ENCODE measurements around the gene ARHGAP28. TPM values are rescaled to one million over a fixed set of nuclear protein-coding genes. Genes with fewer than 3 reads are reported as not detected.

Gene ARHGAP28
- polyA plus RNA-seq, 1 donor = 22.5 TPM

DNA sequence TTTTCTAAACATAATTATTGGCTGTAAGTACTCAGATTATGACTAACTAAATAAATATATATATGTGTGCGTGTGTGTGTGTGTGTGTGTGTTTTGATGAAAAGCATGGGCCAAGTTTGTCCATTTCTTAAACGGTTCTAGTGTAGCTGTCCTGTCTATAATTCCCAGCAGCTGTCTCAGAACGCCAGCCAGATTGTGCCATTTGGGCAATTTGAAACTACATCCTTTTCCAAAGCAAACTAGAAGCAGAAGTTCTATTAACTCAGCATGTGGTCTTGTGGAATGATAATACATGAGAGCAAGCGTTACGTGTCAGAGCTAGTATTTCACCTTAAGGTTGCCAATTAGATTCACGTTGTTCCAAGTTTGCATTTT is 1.7 kb downstream of the ARHGAP28 start:
- no peak for DNase-seq (ENCODE audit: low read depth)

DNA sequence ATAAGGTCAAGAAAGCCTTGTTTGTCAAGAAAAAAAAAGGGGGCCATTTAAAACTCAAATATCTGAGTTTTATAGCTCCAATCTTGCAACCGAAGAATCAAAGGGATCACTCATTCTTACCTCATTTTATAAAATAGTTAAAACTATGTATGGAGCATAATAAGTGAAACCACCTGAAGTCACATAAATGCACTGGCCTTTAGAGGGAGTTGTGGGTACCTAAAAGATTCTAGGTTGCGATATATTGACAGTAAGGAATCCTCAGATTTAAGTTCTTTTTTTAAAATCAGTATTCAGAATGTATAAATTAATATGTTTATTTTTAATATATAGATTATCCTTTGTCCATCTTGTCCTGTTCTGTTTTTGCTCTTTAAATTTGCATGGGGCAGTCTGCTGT is 3.4 kb downstream of the ARHGAP28 start:
- no peak for DNase-seq (ENCODE audit: low read depth)

DNA sequence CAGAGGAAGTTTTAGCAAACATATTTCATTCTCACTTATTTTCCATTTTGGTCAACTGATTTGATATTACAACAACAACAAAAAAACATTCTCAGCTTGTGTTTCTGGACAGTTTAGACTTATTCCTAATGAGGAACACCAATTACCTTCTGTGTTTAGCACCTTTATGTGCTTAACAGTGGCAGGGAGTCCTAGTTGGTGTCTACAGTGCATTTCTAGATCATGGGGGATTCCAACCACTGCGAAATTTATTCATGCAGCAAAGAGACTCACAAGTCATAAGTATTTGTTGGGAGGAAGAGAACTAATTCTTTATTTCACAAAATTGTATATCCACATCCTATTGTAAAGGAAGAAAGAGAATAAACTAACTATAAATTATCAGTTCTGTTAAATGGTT is 4.2 kb downstream of the ARHGAP28 start:
- no peak for DNase-seq (ENCODE audit: low read depth)

DNA sequence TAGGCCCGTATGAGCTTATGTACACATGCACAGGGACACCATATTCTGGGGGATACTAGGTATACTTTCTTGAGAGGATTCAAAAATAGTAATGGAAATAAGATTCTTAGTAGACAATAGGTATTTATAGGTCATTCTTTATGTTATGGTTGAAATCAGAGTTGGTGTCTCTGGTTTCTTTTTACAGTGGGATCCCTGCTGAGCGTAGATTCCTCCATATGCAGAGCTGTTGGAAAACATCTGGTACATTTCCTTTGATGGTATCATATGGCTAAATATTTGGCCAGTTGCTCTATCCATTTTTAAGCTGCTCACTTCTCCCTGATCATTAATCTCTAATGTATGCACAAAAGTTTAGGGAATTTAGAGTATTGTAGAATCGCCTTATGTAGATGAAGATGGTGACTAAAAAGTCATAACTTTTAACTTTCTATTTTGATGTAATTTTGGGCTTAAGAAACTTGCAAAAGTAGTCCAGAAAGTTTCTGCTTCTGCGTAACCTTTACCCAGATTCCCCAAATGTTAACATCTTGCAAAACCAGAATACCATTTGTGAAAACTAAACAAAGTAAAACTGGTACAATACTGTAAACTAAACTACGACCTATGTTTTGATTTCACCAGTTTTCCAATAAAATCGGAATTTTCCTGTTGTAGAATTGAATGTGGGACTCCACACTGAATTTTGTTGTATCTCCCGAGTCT is 5.4 kb downstream of the ARHGAP28 start:
- no peak for DNase-seq (ENCODE audit: low read depth)

DNA sequence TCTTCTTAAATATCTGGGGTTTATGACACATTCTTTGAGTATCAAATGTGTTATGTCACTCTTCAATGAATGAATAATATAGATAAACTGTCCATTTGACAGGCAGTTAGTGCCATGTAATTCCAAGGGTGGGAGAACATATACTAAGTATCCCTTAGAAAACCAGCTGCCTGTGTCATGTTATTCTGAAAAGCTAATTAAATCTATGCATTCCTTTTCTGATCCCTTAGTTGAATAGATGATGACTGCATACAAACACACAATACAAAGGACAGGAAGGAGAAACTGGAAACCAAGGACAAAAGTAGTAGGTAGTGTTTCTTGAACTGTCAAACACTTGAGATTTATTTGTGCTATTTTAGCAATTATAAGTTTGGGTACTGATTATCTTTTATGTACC is 8.3 kb downstream of the ARHGAP28 start:
- no peak for DNase-seq (ENCODE audit: low read depth)

DNA sequence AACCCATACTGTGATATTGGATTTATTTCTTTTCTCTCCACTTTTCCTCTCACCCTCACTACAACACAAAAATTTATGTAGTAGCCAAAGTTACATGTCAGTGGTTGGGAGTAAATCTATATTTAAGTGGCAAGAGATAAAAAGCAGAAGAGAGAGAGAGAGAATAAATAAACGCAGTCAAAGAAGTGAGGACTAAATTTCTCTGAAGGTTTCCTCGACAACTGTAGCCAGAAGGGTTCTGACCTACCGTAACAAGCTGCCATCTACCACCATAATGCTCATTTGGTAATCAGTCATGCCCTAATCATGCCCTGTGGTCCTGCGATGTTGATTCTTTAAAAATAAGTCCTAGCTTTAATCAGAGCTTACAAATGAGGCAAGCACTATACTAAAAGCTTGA is 9.1 kb downstream of the ARHGAP28 start:
- no peak for DNase-seq (ENCODE audit: low read depth)

DNA sequence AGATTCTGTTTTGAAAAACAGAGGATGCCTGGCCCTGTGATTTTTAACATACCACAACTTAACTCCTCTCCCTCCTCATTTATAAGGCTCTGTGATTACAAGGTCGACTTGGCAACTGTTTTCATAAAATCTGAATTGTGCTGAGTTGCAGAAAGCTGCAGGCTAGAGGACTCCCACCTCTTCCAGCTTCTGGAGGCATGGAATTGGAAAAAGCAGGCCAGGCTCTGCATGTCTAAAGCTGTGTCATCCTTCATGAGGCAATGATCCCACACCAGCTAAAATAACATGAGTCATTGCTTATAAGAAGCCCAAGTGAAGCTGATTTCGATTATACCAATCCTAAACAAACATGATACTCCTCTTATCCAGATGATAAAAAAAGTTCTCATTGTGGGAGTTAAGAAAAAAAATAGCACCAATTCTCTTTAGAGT is 11.7 kb downstream of the ARHGAP28 start:
- DNase-seq (ENCODE audit: low read depth) = no peak

DNA sequence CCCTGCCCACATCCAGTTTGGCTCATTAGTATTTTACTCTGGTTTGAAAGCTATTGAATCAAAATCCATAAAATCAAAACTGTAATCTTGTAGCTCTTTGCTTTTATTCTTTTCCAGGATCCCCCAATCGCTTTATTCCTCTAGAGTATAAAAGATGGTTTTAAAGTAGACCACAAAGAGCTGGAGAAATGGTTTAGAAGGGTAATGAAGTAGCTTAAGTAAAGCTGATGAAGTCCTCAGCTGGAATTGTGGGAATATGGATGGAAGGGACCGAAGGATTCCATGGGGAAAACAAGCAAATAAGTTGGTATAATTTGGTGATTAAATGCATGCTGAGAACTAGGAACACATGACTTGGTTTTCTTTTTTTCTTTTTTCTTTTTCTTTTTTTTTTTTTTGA is 12.3 kb downstream of the ARHGAP28 start:
- DNase-seq (ENCODE audit: low read depth) = no peak

DNA sequence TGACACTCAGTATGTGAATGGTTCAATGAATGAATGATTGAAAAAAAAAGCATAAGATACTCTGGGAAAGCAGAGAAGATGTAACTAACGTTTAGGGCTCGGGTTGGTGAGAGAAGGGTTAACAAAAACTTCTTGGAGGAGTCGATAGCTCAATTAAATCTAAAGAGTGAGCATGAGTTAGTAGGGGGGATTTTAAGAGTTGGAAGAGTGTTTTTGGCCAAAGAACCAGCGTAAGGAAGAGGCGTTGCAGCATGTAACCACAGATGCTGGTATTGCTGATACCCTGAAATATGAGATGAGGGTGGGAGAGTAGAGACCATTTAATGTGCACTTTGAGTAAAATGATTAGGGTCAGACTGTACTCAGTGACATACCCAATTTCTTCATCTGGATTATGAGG is 14.5 kb downstream of the ARHGAP28 start:
- no peak for DNase-seq (ENCODE audit: low read depth)

DNA sequence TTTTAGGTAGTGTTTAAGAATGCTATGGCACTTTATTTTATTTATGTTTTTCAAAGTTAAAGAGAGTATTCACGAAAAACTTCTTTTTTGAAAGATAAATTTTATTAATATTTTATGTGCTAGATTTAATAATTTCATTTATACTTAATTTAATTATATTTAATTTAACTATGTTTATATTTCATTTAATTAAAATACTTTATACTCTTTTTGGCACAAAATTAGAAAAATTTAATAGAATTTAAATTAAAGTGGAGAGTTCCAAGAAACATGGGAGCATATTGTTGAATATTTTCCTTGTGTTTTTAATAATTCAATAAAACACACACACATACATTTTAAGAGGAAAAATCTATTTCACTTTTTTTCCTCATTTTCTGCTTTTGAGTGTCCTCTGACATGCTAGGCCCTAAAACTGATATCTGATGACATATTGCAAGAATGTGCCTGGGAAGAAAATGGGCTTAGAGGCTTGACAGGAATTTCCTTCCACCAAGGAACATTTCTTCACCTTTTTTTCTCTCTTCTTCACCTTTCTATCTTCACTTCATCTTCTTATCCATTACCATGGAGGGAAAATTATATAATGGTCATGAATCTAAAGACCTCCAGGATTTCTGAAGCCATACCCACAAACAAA is 15.4 kb downstream of the ARHGAP28 start:
- DNase-seq (ENCODE audit: low read depth) = no peak

DNA sequence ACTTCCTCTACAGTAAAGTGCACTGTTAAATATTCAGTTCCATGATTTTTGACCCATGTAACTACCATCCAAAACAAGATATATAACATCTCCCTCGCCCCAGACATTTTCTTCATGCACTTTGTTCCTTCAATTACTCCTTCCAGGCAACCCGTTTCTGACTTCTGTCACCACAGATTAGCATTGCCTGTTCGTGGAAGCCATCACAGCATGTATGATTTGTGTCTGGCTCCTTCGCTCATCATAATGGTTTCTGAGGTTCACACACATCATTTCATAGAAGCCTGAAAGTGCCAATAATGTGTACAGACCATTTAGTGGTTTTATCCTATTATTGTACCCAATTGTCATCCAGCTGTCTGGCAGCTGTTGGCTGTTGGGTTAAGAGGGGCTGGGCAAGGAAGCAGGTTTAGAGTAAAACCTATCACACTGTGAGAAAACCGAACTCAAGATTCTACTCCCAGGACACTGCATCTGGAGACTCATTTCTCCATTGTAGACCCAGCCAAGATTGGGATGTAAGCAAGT is 16.1 kb downstream of the ARHGAP28 start:
- DNase-seq (ENCODE audit: low read depth) = no peak

DNA sequence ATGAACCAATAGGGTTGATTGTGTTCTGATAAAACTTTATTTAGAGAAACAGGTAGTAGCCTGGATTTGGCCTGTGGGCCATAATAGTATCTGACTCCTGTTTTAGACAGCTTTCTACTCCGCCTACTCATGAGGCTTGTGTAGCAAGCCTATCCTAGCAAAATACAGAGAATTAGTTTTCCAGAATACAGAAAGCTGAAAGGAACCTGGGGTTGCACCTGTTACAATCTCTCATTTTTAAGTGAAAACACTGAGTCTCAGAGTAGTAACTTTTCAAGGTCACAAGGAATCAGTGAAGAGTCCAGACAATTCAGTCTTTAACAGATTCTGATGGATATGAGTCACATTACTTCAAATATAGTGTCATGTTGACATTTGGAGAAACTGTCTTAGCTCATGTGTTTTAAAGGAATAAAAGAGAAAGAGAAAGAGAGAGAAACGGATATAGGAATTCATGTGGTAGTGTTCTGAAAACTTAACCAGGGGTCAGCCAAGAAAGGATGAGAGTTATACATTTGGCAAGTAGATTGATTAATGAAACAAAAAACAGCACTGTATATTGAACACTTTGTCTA is 17.0 kb downstream of the ARHGAP28 start:
- DNase-seq (ENCODE audit: low read depth) = no peak

DNA sequence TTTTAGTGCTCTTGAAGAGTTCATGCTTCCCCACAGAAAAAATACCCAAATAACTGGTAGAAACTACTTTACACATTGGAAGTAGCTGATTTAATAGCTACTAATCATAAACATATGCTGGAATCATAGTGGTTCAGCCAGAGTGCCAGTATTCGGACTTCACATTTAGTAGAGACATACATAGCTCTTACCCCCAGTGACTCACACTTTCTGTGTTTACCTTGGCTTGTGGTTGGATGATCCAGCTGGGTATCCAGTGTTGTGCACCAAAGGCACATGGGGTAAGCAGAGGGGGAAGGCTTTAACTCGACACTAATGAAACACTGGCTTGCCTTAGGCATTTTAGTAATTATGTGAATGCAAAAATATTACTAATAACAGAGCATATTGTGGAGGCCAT is 18.1 kb downstream of the ARHGAP28 start:
- no peak for DNase-seq (ENCODE audit: low read depth)

DNA sequence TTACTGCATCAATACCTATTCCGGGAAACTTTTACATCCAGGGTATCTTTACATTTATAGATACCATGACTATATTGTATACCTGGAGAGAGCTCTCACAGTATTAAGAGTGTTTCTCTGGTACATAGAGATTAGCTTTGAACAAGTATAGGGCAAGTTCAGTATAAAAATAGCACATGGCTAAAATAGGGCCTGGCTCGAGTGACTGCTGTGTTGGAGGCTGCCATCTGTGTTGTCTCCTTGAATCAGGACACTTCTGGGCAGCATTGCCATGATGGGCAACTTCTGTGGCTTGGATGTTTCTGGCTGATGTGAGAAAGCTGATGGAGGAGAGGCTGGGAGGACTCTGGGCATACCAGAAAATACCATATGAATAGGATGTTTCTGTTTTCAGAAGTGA is 18.7 kb downstream of the ARHGAP28 start:
- no peak for DNase-seq (ENCODE audit: low read depth)

DNA sequence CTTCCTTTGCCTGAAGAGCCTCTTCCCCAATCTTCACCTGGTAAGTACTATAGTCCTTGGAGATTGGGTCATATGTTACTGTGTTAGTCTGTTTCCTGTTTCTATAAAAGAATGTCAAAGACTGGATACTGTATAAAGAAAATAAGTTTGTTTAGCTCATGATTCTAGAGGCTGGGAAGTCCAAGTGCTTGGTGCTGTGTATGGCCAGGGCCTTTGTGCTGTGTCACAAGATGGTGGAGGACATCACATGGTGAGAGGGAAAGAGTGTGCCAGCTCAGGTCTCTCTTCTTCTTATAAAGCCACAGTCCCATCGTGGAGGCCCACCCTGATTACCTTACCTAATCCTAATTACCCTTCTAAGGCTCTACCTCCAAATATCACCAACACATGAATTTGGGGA is 20.9 kb downstream of the ARHGAP28 start:
- DNase-seq (ENCODE audit: low read depth) = no peak

DNA sequence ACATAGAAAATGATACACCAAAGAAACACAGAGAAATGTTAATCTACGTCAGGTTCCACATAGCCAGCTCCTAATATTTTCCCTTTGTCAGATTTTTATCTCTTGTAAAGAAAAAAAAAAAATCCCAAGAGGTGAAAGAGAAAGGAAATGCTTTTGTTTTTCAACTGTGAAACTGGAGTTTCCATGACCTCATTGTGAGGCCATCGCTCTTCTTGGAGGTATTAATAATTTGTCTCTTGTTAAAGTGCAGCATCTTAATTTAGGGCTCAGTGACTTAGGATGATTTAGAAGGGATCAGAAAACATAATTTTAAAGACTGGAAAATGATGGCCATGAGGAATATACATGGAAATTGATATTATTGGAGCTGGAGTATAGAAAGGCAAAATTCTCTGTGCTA is 21.7 kb downstream of the ARHGAP28 start:
- DNase-seq (ENCODE audit: low read depth) = no peak

DNA sequence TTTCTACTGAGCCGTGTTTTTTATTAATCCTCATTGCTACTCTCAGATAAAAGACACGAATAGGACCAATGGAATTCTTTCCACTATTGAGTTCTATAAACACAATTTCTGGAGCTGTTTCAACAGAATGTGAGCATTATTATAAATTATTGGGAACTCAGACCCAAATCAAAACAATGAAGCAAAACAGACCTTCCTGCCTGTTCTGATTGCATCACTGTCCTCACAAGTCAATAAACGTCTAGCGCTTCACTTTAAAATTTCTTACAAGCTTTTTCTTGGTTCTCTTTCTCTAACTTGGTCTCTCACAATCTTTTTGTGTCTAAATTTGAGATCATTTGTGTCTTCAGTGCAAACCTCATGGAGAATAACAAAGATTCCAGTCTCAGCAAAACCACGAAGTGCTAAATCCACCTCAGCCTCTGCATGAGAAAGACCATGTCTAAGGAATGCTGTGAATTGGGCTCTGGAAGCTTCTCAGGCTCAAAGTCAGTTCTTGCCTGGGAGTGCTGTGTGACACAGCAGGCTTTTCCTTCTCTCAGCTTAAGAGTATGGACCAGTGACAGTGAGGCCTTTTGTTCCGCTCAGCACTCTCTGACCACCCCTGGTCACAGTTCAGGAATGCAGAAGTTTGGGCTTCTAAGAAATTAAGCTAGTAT is 22.8 kb downstream of the ARHGAP28 start:
- no peak for DNase-seq (ENCODE audit: low read depth)

DNA sequence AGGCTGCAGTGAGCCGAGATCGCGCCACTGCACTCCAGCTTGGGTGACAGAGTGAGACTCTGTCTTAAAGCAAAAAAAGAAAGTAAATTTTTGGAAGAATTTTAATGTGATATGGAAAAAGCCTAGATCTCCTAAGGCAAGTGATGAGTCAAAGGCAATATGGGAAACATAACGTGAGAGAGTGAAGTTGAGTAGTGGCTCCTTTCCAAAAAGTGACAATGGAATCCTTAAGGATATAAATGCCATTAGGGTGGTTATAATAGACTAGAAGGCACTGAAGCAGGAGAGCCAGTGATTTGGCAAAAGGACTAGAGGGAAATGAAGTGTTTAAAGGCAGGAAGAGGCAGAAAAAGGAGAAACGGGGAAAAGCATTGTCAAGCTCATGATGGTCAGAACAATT is 25.6 kb downstream of the ARHGAP28 start:
- DNase-seq (ENCODE audit: low read depth) = no peak

DNA sequence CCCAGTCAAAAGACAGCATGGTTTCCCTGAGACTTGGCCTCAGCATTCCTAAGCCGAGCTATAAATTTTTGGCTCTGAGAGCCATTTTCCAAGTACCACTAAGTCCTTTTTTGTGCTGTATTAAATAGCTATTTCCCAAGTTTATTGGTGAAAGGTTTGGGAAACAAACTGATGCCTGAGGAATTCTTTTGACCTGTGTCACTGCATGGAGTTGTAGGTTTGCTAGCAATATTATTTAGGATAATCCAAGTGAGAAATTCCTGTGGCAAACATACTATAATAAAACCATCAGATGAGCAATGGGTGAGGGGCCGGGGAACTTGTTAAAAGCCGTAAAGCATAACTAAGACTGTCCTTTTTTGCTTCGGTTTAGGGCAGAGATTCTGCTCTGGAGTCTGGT is 28.4 kb downstream of the ARHGAP28 start:
- DNase-seq (ENCODE audit: low read depth) = no peak

DNA sequence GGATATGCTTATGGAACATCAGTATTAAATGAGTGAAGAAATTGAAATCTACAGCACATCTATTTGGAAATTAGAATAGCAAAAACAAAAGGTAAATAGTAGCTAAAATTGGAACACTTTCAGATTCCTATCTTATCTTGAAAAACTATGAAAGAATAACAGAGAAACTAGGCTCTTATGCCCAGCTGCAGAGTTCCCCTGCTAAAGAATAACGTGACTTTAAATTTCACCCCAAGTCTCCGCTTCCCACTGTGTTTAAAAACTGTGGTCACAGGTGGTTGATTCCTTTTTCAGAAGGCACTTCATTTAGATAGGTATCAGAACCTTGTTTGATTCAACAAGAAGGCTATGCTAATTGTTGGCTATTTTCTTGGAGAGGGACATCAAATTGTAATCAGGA is 30.1 kb downstream of the ARHGAP28 start:
- DNase-seq (ENCODE audit: low read depth) = no peak

DNA sequence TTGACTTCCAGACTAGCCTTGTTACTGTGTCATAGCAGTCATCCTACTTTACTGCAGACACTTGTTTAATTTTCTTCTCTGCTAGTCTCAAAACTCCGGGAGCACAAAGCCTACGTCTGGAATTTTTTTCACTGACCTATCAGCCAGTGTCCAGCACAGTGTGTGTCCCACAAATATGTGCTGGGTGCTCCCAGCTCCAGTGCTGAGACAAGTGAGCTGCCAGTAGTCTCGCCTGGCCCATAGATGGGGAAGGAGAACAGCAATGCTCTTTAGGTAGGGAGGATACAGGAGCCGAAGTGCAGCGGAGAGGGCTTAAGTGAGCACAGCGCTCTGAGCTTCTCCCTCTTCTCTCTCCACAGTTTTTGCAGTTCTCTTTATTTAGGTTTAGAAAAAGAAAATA is 34.0 kb downstream of the ARHGAP28 start:
- DNase-seq (ENCODE audit: low read depth) = no peak

DNA sequence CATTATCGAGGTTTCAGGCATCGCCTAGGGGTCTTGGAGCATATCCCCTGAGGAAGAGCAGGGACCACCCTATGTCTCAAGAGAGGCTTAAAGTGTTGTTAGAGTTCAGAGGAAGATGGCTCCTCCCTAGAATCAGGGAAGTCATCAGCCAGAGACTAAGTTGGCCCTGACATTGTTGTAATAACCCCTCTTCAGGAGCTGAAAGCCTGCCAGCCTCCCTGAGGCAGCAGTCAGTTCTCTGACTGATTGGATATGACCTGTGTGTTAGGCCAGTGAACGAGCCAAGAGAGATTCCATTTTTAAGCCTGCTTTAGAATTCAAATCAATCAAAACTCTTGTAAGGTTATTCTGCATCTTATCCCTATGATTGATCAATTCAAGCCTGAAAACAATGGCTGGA is 34.9 kb downstream of the ARHGAP28 start:
- no peak for DNase-seq (ENCODE audit: low read depth)

DNA sequence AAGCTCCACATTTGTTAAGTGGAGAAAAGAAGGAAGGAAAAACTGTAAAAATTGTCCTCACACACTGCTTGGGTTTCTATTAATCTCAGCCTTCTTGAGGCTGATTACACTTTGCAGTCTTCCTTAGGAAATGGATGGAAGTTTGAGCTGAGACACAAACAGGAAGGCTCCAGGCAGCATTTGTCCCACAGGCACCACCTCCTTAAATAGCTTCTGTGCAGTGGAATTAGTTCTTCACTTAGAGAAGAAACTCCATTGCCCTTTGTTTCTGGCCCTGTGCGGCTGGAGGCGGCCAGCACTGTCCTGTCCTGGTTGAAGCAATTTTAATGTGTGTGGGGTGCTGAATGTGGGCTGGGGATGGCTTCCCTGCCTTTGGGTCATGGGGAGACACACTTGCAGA is 44.3 kb downstream of the ARHGAP28 start:
- DNase-seq (ENCODE audit: low read depth) = no peak

Data from forelimb muscle (tissue), 1 donor.